K562 (cell line): ENCODE data around the gene SEPTIN1. TPM values are rescaled to one million over a fixed set of nuclear protein-coding genes. Genes with fewer than 3 reads are reported as not detected.

Experiments used
- ARID3B ChIP-seq: fragments of 250-450 bp; sonication (Bioruptor Pico); IDR thresholded peaks from 2 replicates; pipeline ENCODE4 v1.4.0; 2020; ENCODE audit warnings: borderline replicate concordance
- ARID4B ChIP-seq: sonication (generic); formaldehyde crosslinking; IDR thresholded peaks from 2 replicates; pipeline ENCODE4 v1.8.0; 2022; ENCODE audit warnings: mild to moderate bottlenecking, missing genetic modification reagents
- CTCFL ChIP-seq: IDR thresholded peaks from 2 replicates; pipeline ENCODE4 v1.6.1; 2011; ENCODE audit warnings: borderline replicate concordance, low read depth, mild to moderate bottlenecking, moderate library complexity, low read length; ENCODE audit not compliant: insufficient read depth, poor library complexity, severe bottlenecking
- FOXP1 ChIP-seq: sonication (generic); formaldehyde crosslinking; IDR thresholded peaks from 2 replicates; pipeline ENCODE4 v1.8.0; 2022; ENCODE audit warnings: mild to moderate bottlenecking, missing genetic modification reagents
- KDM1A ChIP-seq, 2 experiments: fragments of 450-650 bp; IDR thresholded peaks; 2 replicates each; pipeline ENCODE4 v1.6.1; 2016; ENCODE audit warnings: mild to moderate bottlenecking in 2 of 2
- KHSRP ChIP-seq: fragments of 450-650 bp; IDR thresholded peaks from 2 replicates; pipeline ENCODE4 v1.6.1; 2017
- MYNN ChIP-seq, 2 experiments: sonication (generic); formaldehyde crosslinking in 1 of 2; IDR thresholded peaks; 2 replicates each; pipeline versions ENCODE4 v1.5.0 to v1.6.1; 2016 to 2020; ENCODE audit warnings: antibody characterized with exemption in 1 of 2, missing genetic modification reagents in 1 of 2
- NR0B1 ChIP-seq: fragments of 450-650 bp; IDR thresholded peaks from one replicate; pipeline ENCODE4 v1.6.1; 2018; ENCODE audit warnings: mild to moderate bottlenecking, moderate library complexity; ENCODE audit not compliant: partially characterized antibody
- SNIP1 ChIP-seq: fragments of 450-650 bp; IDR thresholded peaks from 2 replicates; pipeline ENCODE4 v1.7.1; 2017; ENCODE audit warnings: low read depth, mild to moderate bottlenecking
- SOX6 ChIP-seq: fragments of 450-650 bp; IDR thresholded peaks from 2 replicates; pipeline ENCODE4 v1.6.1; 2014; ENCODE audit warnings: mild to moderate bottlenecking
- TOE1 ChIP-seq, 2 experiments: fragments of 450-650 bp in 1 of 2; sonication (generic) in 1 of 2; formaldehyde crosslinking in 1 of 2; IDR thresholded peaks; 2 replicates each; pipeline versions ENCODE4 v1.7.1 to v1.8.0; 2016 to 2022; ENCODE audit warnings: borderline replicate concordance in 2 of 2, mild to moderate bottlenecking in 2 of 2, antibody characterized with exemption in 1 of 2, inconsistent platforms in 1 of 2, low read depth in 1 of 2, missing genetic modification reagents in 1 of 2, moderate library complexity in 1 of 2
- VEZF1 ChIP-seq: fragments of 200-800 bp; sonication (Bioruptor generic); IDR thresholded peaks from 2 replicates; pipeline ENCODE4 v1.6.1; 2017; ENCODE audit warnings: missing genetic modification characterization, missing compliant biosample characterization
- ZNF431 ChIP-seq: sonication (generic); formaldehyde crosslinking; IDR thresholded peaks from 2 replicates; pipeline ENCODE4 v1.8.0; 2022; ENCODE audit warnings: mild to moderate bottlenecking, missing genetic modification reagents
- polyA plus RNA-seq, 8 experiments: library from polyadenylated mRNA; depleted of rRNA in 4 of 8; stranded (reverse) in 5 of 8; unstranded in 3 of 8; fragments of >200 nt; fragmentation: Nextera tagmentation in 2 of 8; fragmentation: Illumina TruSeq in 1 of 8; extraction: Ambion mirVana in 2 of 8; extraction: Trizol in 1 of 8; gene quantifications; 2 replicates each; pipeline versions ENCODE4 v1.2.1 to v1.2.3, GENCODE V29; 2011 to 2014; ENCODE audit warnings: inconsistent platforms in 1 of 8, missing spikeins in 1 of 8
- total RNA-seq, 7 experiments: library from RNA; depleted of rRNA in 6 of 7; stranded (reverse); fragments of >200 nt in 6 of 7; fragmentation: Illumina TruSeq in 2 of 7; extraction: Trizol in 2 of 7; gene quantifications; 2 replicates each; pipeline versions ENCODE4 v1.2.1 to v1.2.3, GENCODE V29; 2011 to 2021; ENCODE audit warnings: low replicate concordance in 1 of 7

Gene SEPTIN1
- total and polyA plus RNA-seq, 9 of the 15 experiments (the other 6 are each of a cell fraction or from before 2014, with no cell fraction given) = 0.23 to 5.6 (median 1.7) TPM; not detected in 1

- TF ChIP-seq NR0B1 = no peak
- no peak for TF ChIP-seq KHSRP
- TF ChIP-seq VEZF1 (CRISPR knock-in tag) = peak; percentile 57
- TF ChIP-seq KDM1A (IDR thresholded peaks at IDR 0.05) = peak in 1 of 2 experiments; percentile 86; a peak in 2 of 4 replicates
- 0 out of 2 replicates have a peak, but pooled peaks have one; percentile 8 for TF ChIP-seq SOX6
- TF ChIP-seq MYNN (IDR thresholded peaks at IDR 0.05) = no peak
- TF ChIP-seq MYNN (CRISPR knock-in tag; IDR thresholded peaks at IDR 0.05) = no peak
- TF ChIP-seq ARID3B = peak; percentile 19; the same call in 1 of the 2 replicates
- peak; percentile 52; the same call in 1 of the 2 replicates for TF ChIP-seq FOXP1 (CRISPR knock-in tag)
- TF ChIP-seq ARID4B (CRISPR knock-in tag) = peak; percentile 70
- 0 out of 2 replicates have a peak, but pooled peaks have one; percentile 23 for TF ChIP-seq ZNF431 (CRISPR knock-in tag)
- TF ChIP-seq TOE1 (IDR thresholded peaks at IDR 0.05; ENCODE audit: borderline replicate concordance) = peak; percentile 36; the same call in 1 of the 2 replicates
- 0 out of 2 replicates have a peak, but pooled peaks have one; percentile 67 for TF ChIP-seq TOE1 (CRISPR knock-in tag; IDR thresholded peaks at IDR 0.05; ENCODE audit: borderline replicate concordance, low read depth)
- no peak for TF ChIP-seq CTCFL
- TF ChIP-seq SNIP1 = no peak
Measured at GRCh38 chr16:30378236-30379157, 3.9 kb downstream of the SEPTIN1 start (continued).
